GM06990 (cell line): ENCODE data around the gene LRCH1.

Experiments used
- DNase-seq: peaks from one replicate; pipeline ENCODE4 v3.0.0-alpha.2; 2011; ENCODE audit not compliant: insufficient read length; ENCODE audit errors: extremely low read depth
- H3K27me3 ChIP-seq: replicated peaks from 2 replicates; pipeline ENCODE4 v1.6.0; 2011; ENCODE audit warnings: low read length; ENCODE audit not compliant: control insufficient read depth, insufficient read depth
- H3K36me3 ChIP-seq: 2 replicates; pipeline ENCODE4 v1.5.1; 2011; ENCODE audit warnings: low read length; ENCODE audit not compliant: control insufficient read depth, insufficient read depth
- H3K4me3 ChIP-seq: replicated peaks from 2 replicates; pipeline ENCODE4 v1.5.1; 2011; ENCODE audit warnings: low read depth, mild to moderate bottlenecking, control low read depth, low read length
- TF ChIP-seq, protein P1 (sequence below): IDR thresholded peaks from 2 replicates; pipeline ENCODE4 v1.5.1; 2011; ENCODE audit warnings: low read length, control low read depth, mild to moderate bottlenecking, inconsistent platforms; ENCODE audit not compliant: insufficient read depth, poor library complexity, severe bottlenecking

Gene LRCH1

DNA sequence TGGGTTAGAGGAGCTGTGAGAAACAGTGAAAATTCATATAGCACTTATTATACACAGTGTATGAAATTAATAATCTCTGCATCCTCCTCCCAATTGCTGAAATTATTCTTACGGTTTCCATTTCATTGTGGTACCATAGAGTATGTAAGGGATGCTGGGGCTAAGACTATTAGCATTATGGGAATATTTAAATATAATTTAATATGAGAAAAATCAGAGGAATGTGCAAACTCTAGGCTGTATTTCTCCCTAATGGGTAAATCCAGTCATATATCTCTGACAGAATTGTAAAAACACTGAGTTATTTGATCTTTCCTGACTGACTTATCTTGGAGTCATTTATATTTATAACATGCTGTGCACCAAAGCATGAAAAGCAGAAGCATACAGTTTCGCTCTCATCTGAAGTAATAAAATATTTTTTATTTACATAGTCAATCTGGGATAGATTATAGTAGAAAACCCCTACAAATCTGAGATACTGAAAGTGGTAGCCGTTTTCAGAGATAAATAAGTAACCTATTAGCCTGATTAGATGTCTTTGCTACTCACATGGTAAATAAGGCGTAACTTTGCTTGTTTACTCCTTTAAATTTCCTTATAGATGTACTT lies 34.9 kb downstream of the LRCH1 start:
- Histone ChIP-seq H3K36me3 (no peaks in the 10 kb centered on the region), H3K4me3 (peak overlapping the region; percentile 17; the same call in 1 of the 2 replicates), H3K27me3 (no peaks in the 10 kb centered on the region)
- TF ChIP-seq, protein P1, sequence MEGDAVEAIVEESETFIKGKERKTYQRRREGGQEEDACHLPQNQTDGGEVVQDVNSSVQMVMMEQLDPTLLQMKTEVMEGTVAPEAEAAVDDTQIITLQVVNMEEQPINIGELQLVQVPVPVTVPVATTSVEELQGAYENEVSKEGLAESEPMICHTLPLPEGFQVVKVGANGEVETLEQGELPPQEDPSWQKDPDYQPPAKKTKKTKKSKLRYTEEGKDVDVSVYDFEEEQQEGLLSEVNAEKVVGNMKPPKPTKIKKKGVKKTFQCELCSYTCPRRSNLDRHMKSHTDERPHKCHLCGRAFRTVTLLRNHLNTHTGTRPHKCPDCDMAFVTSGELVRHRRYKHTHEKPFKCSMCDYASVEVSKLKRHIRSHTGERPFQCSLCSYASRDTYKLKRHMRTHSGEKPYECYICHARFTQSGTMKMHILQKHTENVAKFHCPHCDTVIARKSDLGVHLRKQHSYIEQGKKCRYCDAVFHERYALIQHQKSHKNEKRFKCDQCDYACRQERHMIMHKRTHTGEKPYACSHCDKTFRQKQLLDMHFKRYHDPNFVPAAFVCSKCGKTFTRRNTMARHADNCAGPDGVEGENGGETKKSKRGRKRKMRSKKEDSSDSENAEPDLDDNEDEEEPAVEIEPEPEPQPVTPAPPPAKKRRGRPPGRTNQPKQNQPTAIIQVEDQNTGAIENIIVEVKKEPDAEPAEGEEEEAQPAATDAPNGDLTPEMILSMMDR = no peak
- no peak for DNase-seq

DNA sequence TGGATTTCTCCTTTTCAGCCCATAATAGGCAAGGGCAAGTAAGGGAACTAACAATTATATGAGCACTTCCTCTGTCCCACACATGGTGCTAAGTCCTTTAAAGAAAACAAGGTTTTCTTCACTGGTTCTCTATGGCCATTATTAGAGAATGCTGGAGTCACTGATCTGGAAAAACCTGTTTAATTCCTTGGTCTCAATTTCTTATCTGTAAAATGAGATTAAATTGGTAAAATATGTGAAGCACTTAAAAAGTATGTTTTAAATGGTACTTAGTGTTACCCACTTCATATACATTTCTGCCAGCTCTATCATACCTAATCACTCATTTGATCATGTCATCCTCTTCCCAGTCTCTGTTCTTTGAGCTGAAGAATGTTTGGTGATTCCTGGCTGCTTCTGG lies 39.4 kb downstream of the LRCH1 start:
- H3K27me3 ChIP-seq = no peaks in the 10 kb centered on the region
- H3K4me3 ChIP-seq = no peak overlapping the region
- TF ChIP-seq, protein P1 = no peak
- H3K36me3 ChIP-seq = no peaks in the 10 kb centered on the region
- DNase-seq = no peak

DNA sequence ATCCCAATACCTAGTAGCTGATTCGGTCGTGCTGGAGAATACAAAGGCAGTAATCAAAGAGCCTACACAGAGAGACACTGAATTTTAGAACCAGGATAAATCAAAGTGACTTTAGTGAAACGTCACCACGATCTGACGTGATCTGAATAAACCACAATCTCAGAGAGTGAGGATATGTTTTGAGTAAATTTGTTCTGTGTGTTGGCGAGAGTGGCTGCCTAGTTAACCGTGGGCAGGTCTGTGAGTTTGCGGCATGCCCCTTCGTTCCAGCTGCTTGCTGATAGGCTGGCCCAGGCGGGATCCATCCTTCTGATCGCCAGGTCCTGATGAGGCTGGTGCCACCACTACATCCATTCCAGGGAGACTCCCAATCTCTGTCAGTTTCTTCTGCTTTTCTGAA lies 40.4 kb downstream of the LRCH1 start:
- TF ChIP-seq, protein P1 = no peak
- Histone ChIP-seq H3K4me3 (peak overlapping the region; percentile 11; the same call in 1 of the 2 replicates), H3K36me3 (no peaks in the 10 kb centered on the region), H3K27me3 (no peaks in the 10 kb centered on the region)
- no peak for DNase-seq

DNA sequence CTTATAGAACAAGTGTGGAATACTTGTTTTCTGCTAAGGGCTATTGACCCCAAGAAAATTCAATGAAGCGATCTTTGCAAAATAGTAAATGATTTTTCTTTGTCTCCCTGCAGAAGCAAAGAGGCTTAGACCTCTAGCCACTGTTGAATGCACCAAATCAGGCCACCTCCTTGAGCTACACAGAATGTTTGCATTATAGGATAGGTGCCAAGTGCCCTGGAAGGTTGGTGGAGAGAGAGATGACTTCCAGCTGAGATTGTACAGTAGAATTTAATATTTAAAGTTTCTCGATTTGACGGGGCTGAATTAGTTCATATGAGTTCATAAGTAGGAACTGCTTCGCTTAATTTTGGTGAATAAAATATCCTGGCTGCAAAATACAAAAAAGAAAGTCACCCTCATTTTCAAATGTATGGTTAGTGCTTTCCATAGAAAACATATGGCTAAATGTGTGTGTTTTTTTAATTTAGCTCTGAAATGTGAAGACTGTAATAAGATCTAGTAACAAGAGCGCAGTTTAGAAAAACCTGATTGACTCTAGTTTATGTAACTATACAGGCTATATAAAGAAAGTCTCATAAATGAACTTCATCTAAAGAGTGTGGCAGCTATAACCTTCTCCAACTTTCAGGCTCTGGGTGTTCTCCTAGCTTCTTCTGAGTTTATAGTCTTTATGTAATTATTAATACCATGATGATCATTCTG lies 41.6 kb downstream of the LRCH1 start:
- no peak for DNase-seq
- Histone ChIP-seq H3K4me3 (no peak overlapping the region), H3K27me3 (no peaks in the 10 kb centered on the region), H3K36me3 (no peaks in the 10 kb centered on the region)
- TF ChIP-seq, protein P1 = no peak

DNA sequence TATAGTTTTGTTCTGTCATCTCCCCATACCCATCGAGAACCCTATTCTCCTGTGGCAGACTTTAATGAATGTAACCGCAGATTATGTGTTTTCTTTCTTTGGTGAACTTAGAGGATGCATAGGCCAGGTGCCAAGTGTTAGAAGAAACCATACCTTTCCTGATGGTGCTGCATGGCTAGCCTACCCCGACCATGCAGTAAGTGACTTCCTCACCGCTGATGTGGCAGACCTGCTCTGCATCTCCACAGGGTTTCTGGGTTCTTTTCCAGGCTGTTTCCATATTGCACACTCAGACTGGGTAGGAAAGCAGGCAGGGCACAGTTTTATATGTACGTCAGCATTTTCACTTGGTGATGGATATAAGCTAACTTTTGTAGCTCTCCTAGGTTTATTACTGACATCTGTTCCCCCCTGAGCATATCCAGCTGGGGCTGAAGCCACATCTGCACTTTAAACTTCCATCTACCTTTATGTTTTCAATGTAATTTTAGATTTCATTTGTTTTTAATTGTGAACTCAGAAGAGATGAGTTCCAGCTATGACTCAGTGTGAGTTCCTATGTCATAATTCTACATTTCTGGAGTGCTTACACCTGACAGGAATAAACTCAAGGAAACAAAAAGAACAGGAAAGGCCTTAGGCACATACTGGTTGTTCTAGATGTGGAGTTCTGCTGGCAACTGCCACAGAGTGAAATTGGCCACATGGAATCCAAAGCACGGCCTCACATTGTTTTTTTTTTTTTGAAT lies 42.3 kb downstream of the LRCH1 start:
- no peaks in the 10 kb centered on the region for H3K36me3 ChIP-seq
- no peak for DNase-seq
- no peak overlapping the region for H3K4me3 ChIP-seq

More for the DNA sequence above, 42.3 kb downstream of the LRCH1 start:
- no peaks in the 10 kb centered on the region for H3K27me3 ChIP-seq
- TF ChIP-seq, protein P1 = no peak
